GM21390 (cell line): ENCODE results near the gene PDK3.

Experiments used
- ATAC-seq: cut with Tn5 transposase; IDR thresholded peaks from one replicate; pipeline ENCODE4 v1.9.1; 2021; ENCODE audit not compliant: unreplicated experiment

PDK3 gene

GRCh38 chrX:24480400-24480865 lies 15.3 kb downstream of the PDK3 start:
- ATAC-seq: peak; percentile 34

DNA sequence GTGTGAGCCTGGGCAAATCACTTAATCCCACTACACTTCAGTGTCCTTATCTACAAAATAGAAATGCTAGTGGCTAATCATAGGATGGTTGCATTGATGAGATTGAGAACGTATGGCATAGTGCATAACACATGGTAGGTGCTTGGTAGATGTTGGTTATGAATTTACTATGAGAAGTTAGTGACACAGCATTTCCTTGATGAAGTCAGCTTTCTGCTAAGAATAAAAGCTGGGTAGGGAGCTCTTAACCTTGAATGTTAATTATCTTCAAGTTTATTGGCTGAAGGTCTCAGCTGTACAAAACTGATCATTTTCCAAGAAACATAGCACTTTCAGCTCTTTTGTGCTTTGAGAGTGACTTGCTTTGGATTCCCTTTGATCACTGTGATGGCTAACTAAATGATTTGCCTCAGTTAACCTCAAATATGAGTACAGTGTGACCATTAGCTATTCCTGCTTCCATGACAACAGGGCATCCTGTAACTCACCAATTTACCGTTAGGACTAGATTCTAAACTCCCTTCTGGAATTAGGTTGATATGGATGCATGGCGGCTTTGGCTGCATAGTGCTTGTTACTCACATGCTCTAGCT lies 17.8 kb downstream of the PDK3 start:
- ATAC-seq: no peak

- ATAC-seq: no peak
These were observed 18.5 kb downstream of the PDK3 start for GRCh38 chrX:24483596-24483995.

DNA sequence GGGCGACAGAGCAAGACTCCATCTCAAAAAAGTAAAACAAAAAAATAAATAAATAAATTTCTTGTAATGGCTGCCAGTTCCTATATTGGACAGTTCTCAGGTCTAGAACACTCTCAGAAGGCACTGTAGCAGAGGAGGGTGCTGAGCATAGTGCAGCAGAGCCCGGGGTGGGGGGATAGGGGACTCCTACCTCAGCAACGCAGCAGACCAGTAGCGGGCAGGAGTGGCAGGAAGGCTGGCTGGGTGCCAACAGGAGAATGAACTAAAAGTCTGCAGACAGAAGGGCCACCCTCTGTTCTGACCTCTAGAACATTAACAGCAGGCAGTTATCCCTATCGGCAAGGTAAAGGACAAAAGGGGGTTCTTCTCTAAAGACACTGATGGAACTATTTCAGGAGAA lies 20.2 kb downstream of the PDK3 start:
- no peak for ATAC-seq

- no peak for ATAC-seq
These were observed 21.0 kb downstream of the PDK3 start for GRCh38 chrX:24485976-24486680.

- ATAC-seq: no peak
These were observed 22.5 kb downstream of the PDK3 start for GRCh38 chrX:24487571-24487970.

DNA sequence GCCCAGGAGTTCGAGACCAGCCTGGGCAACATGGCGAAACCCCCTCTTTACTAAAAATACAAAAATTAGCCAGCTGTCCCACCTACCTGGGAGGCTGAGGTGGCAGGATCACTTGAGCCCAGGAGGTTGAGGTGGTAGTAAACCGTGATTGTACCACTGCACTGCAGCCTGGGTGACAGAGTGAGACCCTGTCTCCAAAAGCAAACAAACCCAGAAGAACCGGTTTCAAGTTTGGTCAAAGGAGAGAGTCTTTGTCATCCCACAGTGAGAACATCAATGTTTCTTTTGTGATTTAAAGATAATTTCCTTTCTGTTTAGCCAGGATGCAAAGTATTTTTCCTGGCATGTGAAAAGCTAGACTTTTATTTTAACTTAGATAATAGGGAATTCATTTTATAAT lies 26.7 kb downstream of the PDK3 start:
- ATAC-seq: no peak

- no peak for ATAC-seq
These were observed 28.9 kb downstream of the PDK3 start for GRCh38 chrX:24493740-24494581.

- no peak for ATAC-seq
These were observed 29.6 kb downstream of the PDK3 start for GRCh38 chrX:24494647-24495075.

DNA sequence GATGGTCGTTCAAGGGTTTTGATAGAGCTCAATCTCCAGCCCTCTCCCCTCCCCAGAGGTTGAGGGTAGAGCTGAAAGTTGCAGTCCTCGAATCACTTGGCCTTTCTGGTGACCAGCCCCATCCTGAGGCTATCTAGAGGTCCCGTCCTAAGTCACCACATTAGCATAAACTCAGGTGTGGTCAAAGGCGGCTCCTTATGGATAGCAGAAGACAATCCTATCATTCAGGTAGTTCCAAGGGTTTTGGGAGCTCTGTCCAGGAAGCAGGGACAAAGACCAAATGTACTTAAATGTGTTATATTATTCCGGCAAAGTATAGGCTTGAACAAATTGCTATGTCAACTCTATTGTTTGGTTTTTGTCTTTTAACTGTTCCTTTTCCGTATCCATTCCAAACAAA lies 30.6 kb downstream of the PDK3 start:
- no peak for ATAC-seq

DNA sequence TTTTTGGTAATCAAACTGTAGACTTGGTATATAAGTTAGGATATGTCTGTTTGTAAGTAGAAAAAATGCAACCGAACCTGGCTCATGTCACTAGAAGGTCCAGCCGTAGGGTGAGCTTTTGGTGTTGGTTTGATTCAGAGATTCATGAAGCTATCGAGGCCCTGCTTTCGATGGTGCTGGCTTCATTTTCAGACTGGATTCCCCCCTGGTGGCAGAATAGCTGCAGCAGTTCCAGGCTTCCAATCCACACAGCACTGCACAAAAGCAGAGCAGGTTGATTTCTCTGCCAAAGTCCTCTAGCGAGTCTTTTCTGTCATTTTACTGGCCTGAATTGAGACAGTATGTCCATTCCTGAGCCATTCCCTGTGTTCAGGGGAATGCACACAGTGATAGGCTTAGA lies 33.1 kb downstream of the PDK3 start:
- ATAC-seq: no peak

DNA sequence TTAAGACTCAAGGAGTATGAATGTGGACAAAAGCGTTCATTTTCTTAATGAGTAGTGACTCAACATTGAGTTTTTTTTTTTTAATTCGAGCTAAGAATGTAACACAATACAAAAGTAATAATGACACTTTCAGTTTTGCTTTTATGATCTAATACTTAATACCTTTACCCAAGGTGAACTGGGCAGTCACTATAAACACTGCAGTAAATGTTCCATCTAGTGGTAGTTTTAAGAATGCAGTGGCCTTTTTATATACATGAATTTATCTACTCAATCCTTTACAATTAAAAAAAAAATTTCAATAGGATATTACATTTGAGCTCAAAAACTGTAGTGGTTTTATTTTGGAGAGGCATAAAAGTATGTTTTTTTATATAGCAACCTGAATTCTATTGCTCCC lies 33.9 kb downstream of the PDK3 start:
- ATAC-seq: no peak

- peak; percentile 72 for ATAC-seq
These were observed 41.0 kb downstream of the PDK3 start for GRCh38 chrX:24506082-24506481.

GRCh38 chrX:24508375-24508774 lies 43.3 kb downstream of the PDK3 start:
- ATAC-seq: no peak

DNA sequence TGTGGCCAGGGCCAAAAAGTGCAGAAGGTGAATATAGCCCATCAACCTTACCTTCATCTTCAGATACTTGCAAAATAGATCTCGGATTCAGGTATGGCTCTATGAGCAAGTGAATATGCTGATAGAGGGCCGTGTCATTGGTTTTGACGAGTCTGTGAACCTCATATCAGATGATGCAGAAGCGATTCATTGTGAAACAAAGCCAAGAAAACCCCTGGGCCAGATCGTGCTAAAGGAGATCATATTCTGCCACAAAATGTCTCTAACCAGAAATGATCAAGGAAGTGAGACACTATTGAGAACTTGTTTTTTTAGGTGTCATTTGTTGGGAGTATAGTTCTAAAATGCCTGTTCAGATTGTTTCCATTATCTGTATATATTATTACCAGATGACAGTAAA lies 48.3 kb downstream of the PDK3 start:
- peak; percentile 96 for ATAC-seq

GRCh38 chrX:24515447-24515846 lies 50.4 kb downstream of the PDK3 start:
- no peak for ATAC-seq

- no peak for ATAC-seq
These were observed 55.4 kb downstream of the PDK3 start for GRCh38 chrX:24520472-24520871.

DNA sequence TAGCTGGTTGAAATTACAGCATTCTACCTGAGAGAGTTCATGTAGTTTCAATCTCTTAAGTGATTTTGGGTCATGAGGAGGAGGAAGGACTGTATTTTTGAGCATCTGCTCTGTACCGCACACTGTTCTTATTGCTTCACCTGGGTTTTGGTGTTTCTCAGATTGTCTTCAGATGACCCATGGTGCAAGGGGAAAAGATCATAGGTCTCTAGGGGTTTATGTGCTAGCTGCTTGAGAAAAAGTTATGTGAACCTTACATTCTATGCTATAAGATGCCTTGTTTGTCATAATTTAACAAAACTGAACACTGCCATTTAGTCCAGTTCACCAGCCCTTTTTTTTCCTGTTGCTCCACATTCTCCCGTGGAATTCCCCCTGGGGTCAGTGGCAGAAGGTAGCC lies 60.4 kb downstream of the PDK3 start:
- ATAC-seq: no peak

GRCh38 chrX:24526616-24527015 lies 61.5 kb downstream of the PDK3 start:
- no peak for ATAC-seq

DNA sequence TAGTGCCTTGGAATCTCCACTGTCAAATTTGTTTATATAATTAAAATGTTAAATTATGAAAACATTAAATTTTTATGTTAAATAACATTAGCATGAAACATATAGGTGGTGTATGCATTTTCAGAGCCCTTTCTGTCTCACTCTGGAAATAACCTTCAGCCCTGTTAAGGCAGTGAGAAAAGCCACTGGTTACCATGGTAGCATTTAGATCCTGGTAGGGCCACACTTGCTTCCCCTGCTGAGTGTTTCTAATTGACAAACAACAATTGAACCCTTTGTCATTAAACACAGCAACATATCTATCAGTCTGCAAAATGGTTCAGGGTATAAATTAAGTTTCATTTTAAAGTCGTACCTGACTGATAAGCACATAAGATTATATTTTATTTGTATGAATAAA lies 63.5 kb downstream of the PDK3 start:
- no peak for ATAC-seq

- ATAC-seq: no peak
These were observed 71.5 kb downstream of the PDK3 start for GRCh38 chrX:24536551-24536950.

- no peak for ATAC-seq
These were observed 77.7 kb downstream of the PDK3 start for GRCh38 chrX:24542756-24543155.
